ENCODE data around the gene TXNIP.

The TXNIP gene

DNA sequence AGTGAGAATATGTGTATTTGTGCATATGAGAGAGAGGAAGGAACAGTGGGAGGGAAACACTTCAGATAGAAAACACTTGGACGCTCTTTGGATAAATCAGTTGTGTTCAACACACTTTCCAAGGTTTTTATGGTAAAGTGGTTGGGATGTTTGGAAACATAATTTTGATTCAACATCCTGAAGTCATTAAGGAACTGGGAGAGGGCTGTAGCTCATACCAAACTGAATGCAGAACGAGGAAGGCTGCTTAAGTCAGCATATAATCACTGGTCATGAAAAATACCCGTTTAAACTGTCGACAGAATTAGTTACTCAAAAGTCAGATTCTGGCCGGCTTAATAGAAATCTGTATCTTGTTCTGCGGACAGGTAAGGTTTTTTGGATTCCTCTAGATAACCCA is 53.5 kb downstream of the TXNIP start:
- no peak for DNase-seq (ENCODE audit: low read depth in 3 of 3, low spot score in 1 of 3)
